Activated T-cell treated with anti-CD3 and anti-CD28 coated beads for 48 hours (primary cell): ENCODE data around the gene INAVA.

Experiments
- DNase-seq: peaks from one replicate; pipeline ENCODE4 v3.0.0-alpha.2; 2020; ENCODE audit warnings: low read depth

Gene INAVA

GRCh38 chr1:200877839-200878551 is 16.7 kb upstream of the INAVA start:
- peak; percentile 57 for DNase-seq

DNA sequence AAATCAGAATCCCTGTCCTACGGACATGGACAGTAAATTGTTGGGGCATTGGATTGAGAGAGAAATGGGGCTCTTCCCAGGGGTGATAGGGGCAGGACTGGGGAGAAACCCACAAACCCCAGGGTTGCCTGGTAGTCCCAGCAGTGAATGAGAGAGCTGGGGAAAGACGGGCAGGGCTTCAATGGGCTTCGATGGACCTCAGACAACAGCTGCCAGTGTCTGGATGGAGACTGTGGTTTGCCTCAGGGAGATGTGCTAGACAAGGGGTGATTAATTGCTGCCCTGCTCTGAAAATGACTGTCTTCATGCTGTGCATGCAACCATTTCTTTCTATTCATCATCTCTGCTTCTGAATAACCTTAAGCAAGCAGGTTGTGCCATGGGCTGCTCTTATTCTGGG is 14.5 kb upstream of the INAVA start:
- DNase-seq = no peak

GRCh38 chr1:200883118-200883517 is 11.6 kb upstream of the INAVA start:
- DNase-seq = no peak

DNA sequence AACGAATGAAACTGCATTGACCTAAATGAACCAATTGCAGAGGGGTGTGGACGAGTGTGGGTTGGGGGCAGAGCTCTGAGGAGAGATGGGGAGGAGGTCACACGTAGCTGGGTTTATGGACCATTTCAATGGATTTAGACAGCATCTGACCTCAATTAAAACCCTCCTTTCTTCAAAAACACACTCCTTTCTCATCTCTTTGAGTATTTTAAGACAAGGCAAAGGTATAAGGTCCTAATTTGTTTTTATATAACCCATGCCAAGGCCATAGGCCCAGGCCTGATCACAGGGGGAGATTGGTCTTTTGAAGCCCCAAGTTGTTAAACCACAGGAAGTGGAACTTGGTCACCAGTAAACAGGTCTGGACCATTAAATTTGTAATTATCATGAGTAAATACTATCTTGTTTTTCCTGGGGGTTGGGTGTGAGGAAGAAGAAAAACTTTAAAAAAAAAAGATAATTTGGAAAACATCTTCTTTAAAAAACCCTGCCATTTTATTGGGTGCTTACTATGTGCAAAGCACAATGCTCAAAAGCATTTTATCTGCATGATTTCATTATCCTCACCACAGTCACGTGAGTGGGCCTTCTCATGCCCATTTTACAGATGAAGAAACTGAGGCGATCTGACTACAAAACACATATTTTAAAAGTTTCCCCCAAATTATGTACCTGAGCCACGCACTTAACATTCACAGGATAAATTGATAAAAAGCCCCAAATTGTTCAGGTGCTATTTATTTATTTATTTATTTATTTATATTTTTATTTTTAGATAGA is 8.9 kb upstream of the INAVA start:
- no peak for DNase-seq

DNA sequence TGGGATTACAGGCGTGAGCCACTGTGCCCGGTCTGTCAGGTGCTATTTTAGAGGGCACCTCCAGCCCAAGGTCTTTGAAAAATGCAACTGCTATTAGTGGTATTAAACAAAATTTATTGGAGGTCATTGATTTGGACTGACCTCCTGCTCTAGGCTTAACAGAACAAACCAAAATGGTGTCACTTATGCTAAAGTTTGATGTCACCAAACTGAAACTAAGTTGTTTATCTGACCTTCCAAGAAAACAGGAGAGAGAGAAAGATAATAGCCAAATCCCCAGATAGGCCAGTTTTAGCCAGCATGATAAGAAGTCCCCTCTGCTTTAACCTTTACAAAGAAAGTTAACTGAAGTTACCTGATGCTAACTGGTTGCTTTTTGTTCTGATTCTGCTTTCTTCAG is 8.1 kb upstream of the INAVA start:
- DNase-seq = no peak

- no peak for DNase-seq
These were observed 7.7 kb upstream of the INAVA start for GRCh38 chr1:200887036-200887435.

- DNase-seq = no peak
These were observed 6.8 kb upstream of the INAVA start for GRCh38 chr1:200887772-200888348.

DNA sequence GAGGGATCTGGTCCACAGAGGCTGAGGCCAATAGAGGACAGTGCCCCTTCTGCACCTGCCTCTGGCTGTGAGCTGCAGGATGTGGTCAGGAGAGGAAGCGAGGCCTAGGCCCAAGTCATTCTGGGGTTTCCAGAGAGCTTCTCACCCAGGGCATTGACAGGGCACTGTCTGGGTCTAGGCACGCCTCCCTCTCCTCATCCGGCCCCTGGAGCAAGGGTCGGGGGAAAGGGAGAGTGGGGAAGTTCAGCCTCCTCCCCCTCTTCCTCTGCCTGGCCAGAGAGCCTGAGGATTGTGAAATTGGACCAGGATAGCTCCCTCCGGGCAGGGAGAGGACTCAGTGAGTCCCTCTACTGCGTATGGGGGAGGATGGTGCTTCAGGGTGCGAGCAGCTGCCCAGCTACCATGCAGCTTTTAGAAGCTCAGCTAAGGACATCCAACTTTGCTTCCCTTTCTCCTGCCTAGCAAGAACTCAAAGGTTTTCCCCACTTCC is 6.3 kb upstream of the INAVA start:
- peak; percentile 56 for DNase-seq

- DNase-seq = no peak
These were observed 5.1 kb upstream of the INAVA start for GRCh38 chr1:200889571-200889970.

DNA sequence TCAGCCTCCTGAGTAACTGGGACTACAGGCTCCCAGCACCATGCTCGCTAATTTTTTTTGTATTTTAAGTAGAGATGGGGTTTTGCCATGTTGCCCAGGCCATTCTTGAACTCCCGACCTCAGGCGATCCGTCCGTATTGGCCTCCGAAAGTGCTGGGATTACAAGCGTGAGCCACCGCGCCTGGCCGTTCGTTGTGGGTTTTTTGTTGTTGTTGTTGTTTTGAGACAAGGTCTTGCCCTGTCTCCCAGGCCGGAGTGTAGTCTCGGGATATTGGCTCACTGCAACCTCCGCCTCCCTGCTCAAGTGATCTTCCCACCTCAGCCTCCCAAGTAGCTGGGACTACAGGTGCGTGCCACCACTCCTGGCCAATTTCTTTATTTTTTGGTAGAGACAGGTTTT is 4.7 kb upstream of the INAVA start:
- no peak for DNase-seq

- DNase-seq = no peak
These were observed 3.6 kb upstream of the INAVA start for GRCh38 chr1:200890818-200891773.

GRCh38 chr1:200891774-200892157 is 2.9 kb upstream of the INAVA start:
- DNase-seq = no peak

- DNase-seq = no peak
These were observed 2.2 kb upstream of the INAVA start for GRCh38 chr1:200892546-200892945.

GRCh38 chr1:200892958-200893357 is 1.7 kb upstream of the INAVA start:
- DNase-seq = no peak

GRCh38 chr1:200893411-200893901 is 1.2 kb upstream of the INAVA start:
- no peak for DNase-seq

- no peak for DNase-seq
These were observed 716 bp downstream of the INAVA start for GRCh38 chr1:200895443-200895789.

- no peak for DNase-seq
These were observed 1.3 kb downstream of the INAVA start for GRCh38 chr1:200895801-200896530.

DNA sequence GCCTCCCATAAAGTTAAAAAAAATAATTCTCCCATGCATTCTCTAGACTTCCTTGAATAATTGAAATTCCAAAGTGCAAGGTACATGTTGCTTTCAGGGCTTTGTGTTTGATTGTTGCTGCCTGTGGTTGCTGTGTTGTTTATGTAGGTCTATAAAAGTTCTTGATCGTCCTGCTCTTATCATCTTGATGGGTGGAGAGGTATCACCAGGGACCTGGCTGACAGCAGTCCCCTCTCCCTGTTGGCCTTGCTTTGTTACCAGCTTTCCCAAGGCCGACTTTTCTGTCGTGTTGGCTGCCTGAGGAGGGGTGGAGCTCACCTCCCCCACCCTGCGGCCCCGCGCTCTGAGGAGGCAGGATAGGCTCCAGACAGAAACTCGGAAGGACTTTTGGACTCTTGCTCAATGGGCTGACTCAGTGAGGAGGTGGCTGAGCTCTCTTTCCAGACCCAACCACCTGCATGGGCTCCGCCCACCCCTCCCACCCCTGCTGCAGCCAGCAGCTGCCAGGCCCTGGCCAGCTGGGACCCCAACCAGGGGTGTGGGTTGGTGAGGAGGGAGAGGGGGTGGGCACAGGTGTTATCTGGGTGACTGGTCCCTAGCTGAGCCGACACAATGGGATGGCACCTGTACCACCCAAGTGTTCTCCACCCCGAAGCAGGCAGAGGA is 2.0 kb downstream of the INAVA start:
- DNase-seq = no peak

- DNase-seq = no peak
These were observed 2.6 kb downstream of the INAVA start for GRCh38 chr1:200897259-200897658.

GRCh38 chr1:200899015-200899386 is 4.3 kb downstream of the INAVA start:
- DNase-seq = no peak

DNA sequence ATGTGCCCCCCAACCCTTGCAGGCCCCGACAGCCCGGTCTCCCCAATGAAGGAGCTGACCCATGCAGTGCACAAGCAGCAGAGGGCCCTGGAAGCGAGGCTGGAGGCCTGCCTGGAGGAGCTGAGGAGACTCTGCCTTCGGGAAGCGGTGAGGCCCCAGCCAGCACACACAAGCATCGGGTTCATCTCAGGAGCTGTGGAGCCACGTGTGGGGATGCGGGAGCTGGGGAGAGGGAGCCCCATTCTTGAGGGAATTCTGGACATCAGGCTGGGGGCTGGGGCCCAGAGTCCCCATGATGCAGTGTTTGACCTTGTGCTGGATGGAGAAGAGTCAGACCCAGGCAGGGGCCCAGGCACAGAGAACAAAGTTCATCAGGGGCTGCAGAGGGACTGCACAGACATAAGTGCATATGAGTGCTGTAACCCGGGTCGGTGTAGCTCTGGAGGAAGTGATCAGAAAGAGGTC is 4.8 kb downstream of the INAVA start:
- DNase-seq = no peak
